MCF 10A (cell line): Measurements from ENCODE around the gene ADCY7. TPM values are rescaled to one million over a fixed set of nuclear protein-coding genes. Genes with fewer than 3 reads are reported as not detected.

ENCODE experiments used
- BruUV-seq: library from RNA; stranded (reverse); fragments of 400-500 nt; replicated peaks from 2 replicates; lab custom pipeline; 2021; lab: Mats Ljungman, UMichigan
- CTCF ChIA-PET: fragments of 300-600 bp; sonication (Branson Sonifier 250); formaldehyde crosslinking; extraction: SDS; loops from one replicate; lab custom pipeline; 2021; ENCODE audit warnings: antibody characterized with exemption, inconsistent platforms; lab: Yijun Ruan, JAX
- POLR2A ChIA-PET: fragments of 300-600, 350-650 bp; sonication (Branson Sonifier 250); formaldehyde crosslinking; extraction: SDS; loops from one replicate; lab custom pipeline; 2020; ENCODE audit warnings: antibody characterized with exemption, inconsistent platforms; lab: Yijun Ruan, JAX
- DNase-seq: peaks from one replicate; pipeline ENCODE4 v3.0.0-alpha.2; 2018; ENCODE audit not compliant: unreplicated experiment
- H3K27ac Mint-ChIP-seq: one replicate; pipeline ENCODE4 v1.8.0; 2022; ENCODE audit warnings: mild to moderate bottlenecking, low read depth, mixed read lengths; ENCODE audit not compliant: unreplicated experiment
- H3K27me3 Mint-ChIP-seq: one replicate; pipeline ENCODE4 v1.8.0; 2022; ENCODE audit warnings: mixed read lengths; ENCODE audit not compliant: insufficient read depth, unreplicated experiment
- H3K36me3 Mint-ChIP-seq: one replicate; pipeline ENCODE4 v1.8.0; 2022; ENCODE audit warnings: mild to moderate bottlenecking, moderate library complexity, mixed read lengths; ENCODE audit not compliant: insufficient read depth, unreplicated experiment
- H3K4me1 Mint-ChIP-seq: one replicate; pipeline ENCODE4 v1.8.0; 2022; ENCODE audit warnings: mixed read lengths; ENCODE audit not compliant: insufficient read depth, unreplicated experiment
- H3K4me3 Mint-ChIP-seq: one replicate; pipeline ENCODE4 v1.8.0; 2022; ENCODE audit warnings: mild to moderate bottlenecking, moderate library complexity, mixed read lengths; ENCODE audit not compliant: unreplicated experiment
- H3K9me3 Mint-ChIP-seq: one replicate; pipeline ENCODE4 v1.8.0; 2022; ENCODE audit warnings: mixed read lengths; ENCODE audit not compliant: unreplicated experiment
- intact Hi-C: fragments of 100-400 bp; cut with micrococcal nuclease; formaldehyde crosslinking; loops from 2 replicates; pipeline ENCODE4 v1.14.1; 2022
- total RNA-seq: library from RNA; stranded (reverse); gene quantifications from 2 replicates; pipeline ENCODE4 v1.2.3, GENCODE V29; 2022
- TF ChIP-seq, protein P1 (sequence below): fragments of 200-600 bp; IDR thresholded peaks from one replicate; pipeline ENCODE4 v1.8.0; 2022; ENCODE audit warnings: antibody characterized with exemption, mild to moderate bottlenecking; ENCODE audit not compliant: unreplicated experiment

ADCY7 gene
- total RNA-seq, 1 experiment from 2014 or later: 32.9 TPM

DNA sequence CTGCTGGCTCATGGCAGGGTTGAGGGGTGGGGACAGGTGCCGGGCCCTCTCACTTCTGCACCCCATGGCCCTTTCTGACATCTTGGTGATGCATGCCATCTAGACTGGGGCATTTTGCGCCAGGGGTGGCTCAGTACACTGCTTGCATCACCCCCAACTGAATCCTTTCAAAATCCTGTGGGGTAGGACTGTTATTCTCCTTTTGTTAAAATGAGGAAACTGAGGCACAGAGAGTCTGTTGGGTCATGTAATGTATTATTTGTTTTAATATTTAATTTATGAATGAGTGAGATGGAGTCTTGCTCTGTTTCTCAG is 9.9 kb downstream of the ADCY7 start:
- H3K4me1 Mint-ChIP-seq: no peaks in the 10 kb centered on the region
- intact Hi-C loops: no loop called here
- TF ChIP-seq, protein P1, sequence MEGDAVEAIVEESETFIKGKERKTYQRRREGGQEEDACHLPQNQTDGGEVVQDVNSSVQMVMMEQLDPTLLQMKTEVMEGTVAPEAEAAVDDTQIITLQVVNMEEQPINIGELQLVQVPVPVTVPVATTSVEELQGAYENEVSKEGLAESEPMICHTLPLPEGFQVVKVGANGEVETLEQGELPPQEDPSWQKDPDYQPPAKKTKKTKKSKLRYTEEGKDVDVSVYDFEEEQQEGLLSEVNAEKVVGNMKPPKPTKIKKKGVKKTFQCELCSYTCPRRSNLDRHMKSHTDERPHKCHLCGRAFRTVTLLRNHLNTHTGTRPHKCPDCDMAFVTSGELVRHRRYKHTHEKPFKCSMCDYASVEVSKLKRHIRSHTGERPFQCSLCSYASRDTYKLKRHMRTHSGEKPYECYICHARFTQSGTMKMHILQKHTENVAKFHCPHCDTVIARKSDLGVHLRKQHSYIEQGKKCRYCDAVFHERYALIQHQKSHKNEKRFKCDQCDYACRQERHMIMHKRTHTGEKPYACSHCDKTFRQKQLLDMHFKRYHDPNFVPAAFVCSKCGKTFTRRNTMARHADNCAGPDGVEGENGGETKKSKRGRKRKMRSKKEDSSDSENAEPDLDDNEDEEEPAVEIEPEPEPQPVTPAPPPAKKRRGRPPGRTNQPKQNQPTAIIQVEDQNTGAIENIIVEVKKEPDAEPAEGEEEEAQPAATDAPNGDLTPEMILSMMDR: no peak
- H3K9me3 Mint-ChIP-seq: no peaks in the 10 kb centered on the region
- POLR2A ChIA-PET: no interaction called here
- BruUV-seq: no TSS peak
- no peak overlapping the region for H3K27ac Mint-ChIP-seq
- no peaks in the 10 kb centered on the region for H3K27me3 Mint-ChIP-seq
- H3K36me3 Mint-ChIP-seq: no peaks in the 10 kb centered on the region
- CTCF ChIA-PET: no interaction called here
- no peak overlapping the region for H3K4me3 Mint-ChIP-seq
- DNase-seq: no peak

DNA sequence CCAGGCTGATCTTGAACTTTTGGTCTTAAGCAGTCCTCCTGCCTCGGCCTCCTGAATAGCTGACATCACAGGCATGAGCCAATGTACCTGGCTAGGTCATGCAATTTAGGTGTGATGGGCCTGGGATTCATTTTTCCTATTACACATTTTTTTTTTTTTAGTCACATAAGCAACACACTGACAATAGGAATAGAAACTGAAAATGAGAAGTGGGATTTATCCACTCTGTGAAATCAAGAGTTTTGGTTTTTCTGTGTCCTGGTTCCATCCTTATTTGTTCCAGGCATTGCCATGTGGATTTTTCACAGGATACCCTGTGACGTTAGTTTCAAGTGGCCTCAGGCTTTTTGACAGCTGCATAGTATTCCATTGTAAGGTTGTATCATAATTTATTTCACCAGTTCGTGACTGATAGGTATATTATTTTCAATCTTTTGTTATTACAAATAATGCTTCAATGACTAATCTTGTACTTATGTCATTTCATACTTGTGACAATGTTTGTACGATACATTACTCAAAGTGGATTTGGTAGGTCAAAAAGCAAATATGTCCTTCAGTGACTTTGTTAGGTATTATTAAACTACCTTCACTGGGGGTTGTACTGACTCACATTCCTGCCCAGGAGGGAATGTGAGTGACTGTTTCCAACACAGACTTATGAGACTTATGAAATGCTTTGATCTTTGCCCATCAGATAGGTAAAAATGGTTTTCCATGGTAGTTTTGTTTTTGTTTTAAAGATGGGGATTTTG is 10.6 kb downstream of the ADCY7 start:
- TF ChIP-seq, protein P1: no peak
- intact Hi-C loops: no loop called here
- no peaks in the 10 kb centered on the region for H3K27me3 Mint-ChIP-seq
- no TSS peak for BruUV-seq
- no peaks in the 10 kb centered on the region for H3K9me3 Mint-ChIP-seq
- DNase-seq: no peak
- no peaks in the 10 kb centered on the region for H3K36me3 Mint-ChIP-seq
- no peak overlapping the region for H3K27ac Mint-ChIP-seq
- no peaks in the 10 kb centered on the region for H3K4me1 Mint-ChIP-seq
- POLR2A ChIA-PET: interaction anchor here (0.6 to 0.7 kb wide), 2 partner anchors 24 to 651 kb away, joined by 3 to 4 read pairs; no protein-coding TSS in a partner anchor
- H3K4me3 Mint-ChIP-seq: no peak overlapping the region
- CTCF ChIA-PET: interaction anchor here (0.6 kb wide), 1 partner anchor 205 kb away, joined by 4 read pairs; no protein-coding TSS in a partner anchor

DNA sequence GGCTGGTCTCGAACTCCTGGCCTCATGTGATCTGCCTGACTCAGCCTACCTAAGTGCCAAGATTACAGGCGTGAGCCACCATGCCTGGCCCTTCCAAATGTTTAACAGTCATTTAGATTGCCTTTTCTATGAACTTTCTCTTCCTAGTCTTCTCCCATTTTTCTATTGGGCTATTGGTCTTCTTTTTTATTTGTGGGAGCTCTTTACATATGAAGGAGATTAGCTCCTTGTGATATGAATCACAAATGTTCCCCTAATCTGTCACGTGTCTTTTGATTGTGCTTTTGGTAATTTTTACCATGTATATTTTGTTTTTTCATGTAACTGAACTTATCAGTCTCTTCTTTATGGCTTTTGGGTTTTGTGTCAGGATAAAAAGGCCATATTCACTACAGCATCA is 11.9 kb downstream of the ADCY7 start:
- CTCF ChIA-PET: interaction anchor here (0.6 to 1.3 kb wide), 3 partner anchors 12 to 1085 kb away, joined by 3 to 4 read pairs (median 3); no protein-coding TSS in a partner anchor
- POLR2A ChIA-PET: no interaction called here

DNA sequence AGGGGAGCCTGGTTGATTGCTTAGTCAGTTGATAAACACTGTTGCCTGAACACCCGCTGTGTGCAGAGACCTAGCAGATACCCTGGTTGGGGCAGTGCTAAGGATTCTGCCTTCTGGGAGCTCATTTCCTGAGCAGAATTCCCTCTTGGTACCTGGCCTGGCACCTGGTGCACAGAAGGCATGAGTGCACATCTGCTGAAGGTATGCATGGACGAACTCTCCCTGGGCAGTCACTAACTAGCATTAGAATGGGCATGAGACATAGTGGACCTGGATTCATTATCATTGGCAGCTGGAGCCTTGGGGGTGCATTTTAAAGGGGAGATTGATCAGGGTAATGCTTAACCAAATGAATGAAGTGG is 13.1 kb downstream of the ADCY7 start:
- BruUV-seq: no TSS peak
- H3K9me3 Mint-ChIP-seq: no peaks in the 10 kb centered on the region
- no peaks in the 10 kb centered on the region for H3K4me1 Mint-ChIP-seq
- H3K4me3 Mint-ChIP-seq: no peak overlapping the region
- ChIA-PET CTCF (interaction anchor here (0.7 kb wide), 1 partner anchor 16 kb away, joined by 4 read pairs; no protein-coding TSS in a partner anchor), POLR2A (no interaction called here)
- H3K27ac Mint-ChIP-seq: no peak overlapping the region
- H3K36me3 Mint-ChIP-seq: no peaks in the 10 kb centered on the region
- no peaks in the 10 kb centered on the region for H3K27me3 Mint-ChIP-seq
- DNase-seq: no peak
- intact Hi-C loops: no loop called here
- TF ChIP-seq, protein P1: no peak

More for the DNA sequence above, 11.9 kb downstream of the ADCY7 start:
- no TSS peak for BruUV-seq
- no peaks in the 10 kb centered on the region for H3K9me3 Mint-ChIP-seq
- no peak overlapping the region for H3K4me3 Mint-ChIP-seq
- TF ChIP-seq, protein P1: no peak
- intact Hi-C loops: no loop called here
- H3K27me3 Mint-ChIP-seq: no peaks in the 10 kb centered on the region
- no peak for DNase-seq
- no peak overlapping the region for H3K27ac Mint-ChIP-seq
- no peaks in the 10 kb centered on the region for H3K4me1 Mint-ChIP-seq
- H3K36me3 Mint-ChIP-seq: no peaks in the 10 kb centered on the region
